ENCODE data around the gene NRXN3.

The NRXN3 gene

GRCh38 chr14:79418649-79419415 lies 1248.7 kb downstream of the NRXN3 start:
- DNase-seq (ENCODE audit: low read depth) = no peak

GRCh38 chr14:79419571-79420327 lies 1249.6 kb downstream of the NRXN3 start:
- DNase-seq (ENCODE audit: low read depth) = no peak

GRCh38 chr14:79420725-79421124 lies 1250.6 kb downstream of the NRXN3 start:
- no peak for DNase-seq (ENCODE audit: low read depth)

- no peak for DNase-seq (ENCODE audit: low read depth)
These were observed 1251.6 kb downstream of the NRXN3 start for GRCh38 chr14:79421811-79422210.

DNA sequence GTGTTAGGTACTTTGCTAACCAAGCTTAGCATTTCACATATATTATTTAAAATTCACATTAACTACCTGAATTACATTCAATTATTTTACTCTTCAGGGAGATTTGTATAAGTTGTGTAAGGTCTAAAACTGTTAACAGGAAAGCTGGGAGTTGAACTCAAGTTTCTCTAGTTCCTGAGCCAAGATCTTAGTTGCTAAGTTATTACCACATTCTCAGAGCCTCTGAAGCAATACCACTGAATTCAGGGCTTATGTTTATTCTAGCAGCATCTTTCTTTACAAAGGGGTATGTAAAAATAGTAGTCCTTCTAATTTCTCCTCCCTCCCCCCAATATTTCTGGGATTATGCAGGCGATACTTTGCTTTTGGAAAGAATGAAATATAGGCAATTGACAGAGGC lies 1254.3 kb downstream of the NRXN3 start:
- DNase-seq (ENCODE audit: low read depth) = no peak

DNA sequence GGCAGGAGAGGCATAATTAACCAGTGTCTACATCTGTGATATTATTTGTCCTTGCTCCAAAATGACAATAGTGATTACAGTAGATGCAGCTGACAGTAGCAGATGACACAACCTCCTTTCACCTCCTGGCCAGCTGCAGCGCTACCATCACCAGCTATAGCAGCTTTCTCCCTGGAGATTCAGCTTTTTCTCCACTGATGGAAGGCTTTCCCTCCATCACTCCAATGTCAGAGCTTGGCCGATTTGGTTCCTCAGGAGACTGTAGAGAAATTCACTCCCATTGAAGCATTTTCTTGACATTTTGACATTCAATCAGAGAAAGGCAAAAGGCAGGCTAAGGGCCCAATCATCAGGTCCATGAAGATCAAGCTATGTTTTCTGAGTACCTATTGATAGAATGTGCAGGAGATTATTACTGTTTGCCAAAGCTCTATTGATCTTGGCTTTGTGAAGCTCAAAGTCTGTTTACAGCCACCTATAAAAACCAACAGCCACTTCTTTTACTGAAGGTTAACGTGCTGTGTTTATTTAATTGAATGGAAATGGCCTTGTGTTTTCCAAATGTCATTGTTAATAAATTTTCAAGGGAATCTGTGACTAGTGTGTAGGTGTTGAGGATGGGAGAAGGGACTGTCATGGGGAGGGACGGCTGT lies 1256.1 kb downstream of the NRXN3 start:
- no peak for DNase-seq (ENCODE audit: low read depth)

GRCh38 chr14:79432640-79433039 lies 1262.5 kb downstream of the NRXN3 start:
- DNase-seq (ENCODE audit: low read depth) = no peak

DNA sequence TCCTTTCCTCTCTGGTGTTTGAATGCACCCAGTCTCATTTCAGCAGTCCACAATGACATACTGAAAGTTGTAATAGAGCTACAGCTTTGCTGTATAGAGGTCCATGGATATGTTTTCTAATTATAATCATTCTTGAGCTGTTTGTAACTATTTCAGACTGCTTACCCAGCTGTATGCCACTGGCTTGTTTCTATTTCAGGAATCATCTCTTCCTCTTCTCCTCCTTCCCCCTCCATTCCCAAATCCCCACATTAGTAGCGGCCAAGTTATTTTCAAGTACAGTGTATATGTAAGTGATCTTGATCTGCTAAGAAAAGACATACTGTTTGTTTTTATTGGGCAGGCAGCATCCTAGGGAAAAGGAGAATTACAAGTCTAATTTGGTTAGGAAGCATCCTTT lies 1266.2 kb downstream of the NRXN3 start:
- DNase-seq (ENCODE audit: low read depth) = no peak

DNA sequence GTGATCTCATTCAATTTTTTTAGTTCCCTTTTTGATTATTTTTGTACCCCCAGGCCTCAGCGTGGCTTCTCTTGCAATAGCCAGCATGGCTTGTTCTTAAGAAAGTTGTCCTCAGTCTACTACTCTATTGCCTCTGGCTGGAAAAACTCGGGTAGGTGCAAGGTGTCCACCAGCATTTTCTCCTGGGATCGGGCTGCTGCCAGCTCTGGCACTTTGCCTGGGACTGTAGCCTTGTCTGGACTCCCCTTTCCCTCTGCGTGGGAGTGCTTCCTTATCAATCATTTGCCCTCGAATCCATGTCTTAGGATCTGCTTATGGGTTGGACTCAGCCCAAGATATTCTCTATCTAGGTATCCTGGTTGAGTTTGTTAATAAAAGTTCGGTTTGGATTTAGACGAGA lies 1267.8 kb downstream of the NRXN3 start:
- DNase-seq (ENCODE audit: low read depth) = no peak

DNA sequence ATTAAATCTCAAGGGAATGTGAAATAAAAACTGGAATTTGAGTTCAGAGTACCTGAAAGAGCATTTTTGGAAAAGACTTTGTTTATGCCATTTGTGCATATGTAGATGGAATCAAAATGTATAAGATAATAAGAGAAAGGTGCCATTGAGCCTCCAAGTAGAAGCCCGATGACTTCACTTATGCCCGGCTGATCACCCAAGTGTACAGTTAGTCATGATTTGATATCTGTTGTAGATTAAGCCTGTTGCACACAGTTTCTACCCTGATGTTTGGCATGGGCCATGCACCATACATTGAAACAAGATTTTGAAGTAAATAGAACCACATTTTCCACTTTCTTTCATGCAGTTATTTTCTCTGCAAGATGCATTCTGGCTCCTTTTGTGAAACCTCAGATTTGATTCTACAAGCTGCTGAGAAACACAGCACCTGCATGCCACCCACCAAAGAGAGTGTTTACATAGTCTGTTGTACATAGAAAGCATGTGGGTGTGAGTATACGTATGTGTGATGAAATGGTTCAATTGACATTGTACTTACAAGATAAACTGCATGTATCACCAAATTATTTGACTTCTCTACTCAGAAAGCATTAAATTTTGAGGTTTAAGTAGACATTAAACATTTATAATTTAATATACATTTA lies 1268.6 kb downstream of the NRXN3 start:
- no peak for DNase-seq (ENCODE audit: low read depth)

- DNase-seq (ENCODE audit: low read depth) = no peak
These were observed 1272.6 kb downstream of the NRXN3 start for GRCh38 chr14:79442786-79443185.

DNA sequence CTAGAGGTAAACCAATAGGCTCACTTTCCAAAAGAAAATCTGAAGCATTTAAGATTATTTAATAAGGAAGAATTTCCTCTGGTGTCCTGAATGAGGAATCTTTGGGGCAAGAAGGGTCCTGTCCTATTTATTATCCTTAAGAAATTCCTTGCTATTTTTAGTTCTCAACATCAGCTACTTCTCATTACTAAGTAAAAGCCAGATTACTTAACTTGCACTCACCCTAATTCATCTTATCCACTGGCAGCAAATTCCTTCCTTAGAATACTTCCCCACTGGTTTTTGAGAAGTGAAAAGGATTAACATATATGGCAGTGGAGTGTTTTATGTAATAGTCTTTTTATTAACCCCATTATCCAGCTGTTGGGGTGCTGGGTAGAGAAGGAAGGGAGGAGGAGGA lies 1273.4 kb downstream of the NRXN3 start:
- DNase-seq (ENCODE audit: low read depth) = no peak

DNA sequence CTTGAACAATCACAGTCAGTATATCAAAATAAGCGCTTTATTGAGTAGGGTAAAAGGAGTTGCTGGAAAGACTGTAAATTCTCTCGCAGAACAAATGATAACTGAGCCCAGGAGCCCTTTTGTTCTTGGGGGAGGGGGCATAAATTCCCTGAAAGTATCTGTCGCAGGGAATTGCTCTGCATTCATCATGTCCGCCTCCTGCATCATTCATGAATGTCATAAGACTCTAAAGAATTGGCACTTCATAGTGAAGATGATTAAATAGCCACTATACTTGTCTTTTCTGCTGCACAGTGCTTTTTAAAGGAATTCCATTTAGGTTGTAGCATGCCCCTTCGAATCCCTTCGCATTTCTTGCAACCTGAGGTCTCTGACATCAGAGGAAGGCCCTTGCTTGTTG lies 1278.8 kb downstream of the NRXN3 start:
- no peak for DNase-seq (ENCODE audit: low read depth)

GRCh38 chr14:79451601-79452000 lies 1281.4 kb downstream of the NRXN3 start:
- DNase-seq (ENCODE audit: low read depth) = no peak

DNA sequence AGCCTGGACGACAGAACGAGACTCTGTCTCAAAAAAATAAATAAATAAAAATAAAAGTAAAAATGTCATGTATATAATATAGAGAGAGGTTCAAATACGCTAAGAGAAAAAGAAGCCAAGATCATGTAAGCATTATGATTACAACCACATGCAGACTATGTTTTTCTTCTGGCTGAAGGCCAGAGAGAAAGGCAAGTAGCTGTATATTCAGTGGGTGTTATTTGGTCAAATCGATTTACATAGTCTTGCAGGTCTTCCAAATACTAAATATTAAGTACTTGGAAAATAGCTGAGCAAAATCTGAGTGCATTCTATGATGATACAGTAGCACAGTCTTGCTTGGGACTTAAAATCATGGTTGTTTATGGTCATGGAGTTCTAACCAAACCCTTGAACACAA lies 1283.1 kb downstream of the NRXN3 start:
- DNase-seq (ENCODE audit: low read depth) = no peak

- DNase-seq (ENCODE audit: low read depth) = no peak
These were observed 1294.3 kb downstream of the NRXN3 start for GRCh38 chr14:79464468-79464867.

DNA sequence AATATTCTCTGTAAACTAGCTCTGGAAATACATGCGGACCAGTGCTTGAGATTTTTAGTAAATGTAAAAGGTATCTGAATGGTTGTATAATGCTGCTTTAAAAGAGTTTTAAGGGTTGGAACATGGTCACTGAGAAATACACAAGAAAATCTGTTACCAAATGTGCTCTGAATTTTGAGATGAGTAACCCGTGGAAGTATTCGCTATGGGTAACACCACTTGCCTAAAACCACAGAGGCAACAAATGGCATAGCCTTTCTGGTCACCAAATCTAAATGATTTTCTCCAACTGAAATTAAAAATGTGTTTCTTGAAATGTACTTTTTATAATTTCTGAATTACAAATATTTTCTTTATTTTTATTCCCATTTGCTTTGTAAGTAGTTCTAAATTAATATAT lies 1295.5 kb downstream of the NRXN3 start:
- DNase-seq (ENCODE audit: low read depth) = no peak

GRCh38 chr14:79466938-79467527 lies 1296.9 kb downstream of the NRXN3 start:
- no peak for DNase-seq (ENCODE audit: low read depth)

DNA sequence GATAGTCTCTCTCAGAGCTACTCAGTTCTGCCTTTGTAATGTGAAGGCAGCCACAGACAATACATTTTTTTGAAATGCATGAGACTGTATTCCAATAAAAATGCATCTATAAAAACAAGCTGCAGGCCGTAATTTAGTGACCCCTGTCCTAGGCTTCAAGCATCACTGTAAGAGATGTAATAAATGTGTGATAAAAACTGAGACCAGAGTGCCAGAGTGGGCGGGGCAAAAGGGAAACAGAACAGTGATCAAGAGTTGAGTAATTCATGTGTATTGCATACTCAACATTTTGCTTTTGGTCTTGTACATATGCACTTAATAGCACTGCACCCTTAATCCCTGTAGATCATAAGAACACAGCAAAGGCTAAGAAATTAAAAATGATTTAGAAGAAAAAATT lies 1297.7 kb downstream of the NRXN3 start:
- DNase-seq (ENCODE audit: low read depth) = no peak

- no peak for DNase-seq (ENCODE audit: low read depth)
These were observed 1298.3 kb downstream of the NRXN3 start for GRCh38 chr14:79468486-79468885.

- no peak for DNase-seq (ENCODE audit: low read depth)
These were observed 1303.5 kb downstream of the NRXN3 start for GRCh38 chr14:79473651-79474050.

- no peak for DNase-seq (ENCODE audit: low read depth)
These were observed 1305.8 kb downstream of the NRXN3 start for GRCh38 chr14:79475887-79476532.

Measured in T-helper 22 cell (primary cell).